Keratinocyte (primary cell): ENCODE measurements around the gene KCNQ1OT1. TPM values are rescaled to one million over a fixed set of nuclear protein-coding genes. Genes with fewer than 3 reads are reported as not detected.

Source experiments
- DNase-seq: peaks from one replicate; pipeline ENCODE4 v3.0.0-alpha.2; 2011; ENCODE audit warnings: low read depth, missing footprints, low spot score
- FAIRE-seq: peaks from 2 replicates; lab custom pipeline; 2011; peaks lifted over from hg19 to GRCh38; lab: Jason Lieb, UNC
- H2AFZ ChIP-seq: 2 replicates; pipeline ENCODE4 v1.6.0; 2012; ENCODE audit warnings: low read length, control low read depth, inconsistent platforms; ENCODE audit not compliant: control insufficient read depth
- H3K27ac ChIP-seq: 2 replicates; pipeline ENCODE4 v1.5.1; 2011; ENCODE audit warnings: low read length; ENCODE audit not compliant: control insufficient read depth, insufficient read depth
- H3K27me3 ChIP-seq: 3 replicates; pipeline ENCODE4 v1.6.0; 2011; ENCODE audit warnings: low read length; ENCODE audit not compliant: control insufficient read depth, insufficient read depth; ENCODE audit errors: extremely low read depth
- H3K36me3 ChIP-seq, 2 experiments: 2 replicates in 1 of 2; 3 replicates in 1 of 2; pipeline ENCODE4 v1.5.1; 2011; ENCODE audit warnings: low read length in 2 of 2, mild to moderate bottlenecking in 1 of 2; ENCODE audit not compliant: control insufficient read depth in 2 of 2, insufficient read depth in 2 of 2; ENCODE audit errors: extremely low read depth in 1 of 2
- H3K4me1 ChIP-seq: 3 replicates; pipeline ENCODE4 v1.5.1; 2011; ENCODE audit warnings: low read length; ENCODE audit not compliant: control insufficient read depth, insufficient read depth; ENCODE audit errors: extremely low read depth
- H3K4me2 ChIP-seq: 3 replicates; pipeline ENCODE4 v1.6.0; 2011; ENCODE audit warnings: low read depth, low read length; ENCODE audit not compliant: control insufficient read depth, insufficient read depth; ENCODE audit errors: extremely low read depth
- H3K4me3 ChIP-seq, 3 experiments: fragments of 200-600 bp in 1 of 3; sonication (generic) in 1 of 3; 2 replicates in 2 of 3; 3 replicates in 1 of 3; pipeline ENCODE4 v1.5.1; 2011 to 2016; ENCODE audit warnings: low read length in 3 of 3, mild to moderate bottlenecking in 3 of 3, control low read depth in 2 of 3, inconsistent platforms in 1 of 3, low read depth in 1 of 3, mixed read lengths in 1 of 3, mixed run types in 1 of 3, moderate library complexity in 1 of 3; ENCODE audit not compliant: control insufficient read depth in 2 of 3, insufficient read depth in 2 of 3; ENCODE audit errors: extremely low read depth in 1 of 3
- H3K79me2 ChIP-seq: 2 replicates; pipeline ENCODE4 v1.6.0; 2012; ENCODE audit warnings: low read length; ENCODE audit not compliant: control insufficient read depth, insufficient read depth
- H3K9ac ChIP-seq: 3 replicates; pipeline ENCODE4 v1.6.0; 2011; ENCODE audit warnings: low read length; ENCODE audit not compliant: control insufficient read depth, insufficient read depth; ENCODE audit errors: extremely low read depth
- H3K9me1 ChIP-seq: 3 replicates; pipeline ENCODE4 v1.6.0; 2011; ENCODE audit warnings: low read length; ENCODE audit not compliant: control insufficient read depth, insufficient read depth; ENCODE audit errors: extremely low read depth
- H3K9me3 ChIP-seq: 2 replicates; pipeline ENCODE4 v1.5.1; 2012; ENCODE audit warnings: low read depth, low read length; ENCODE audit not compliant: control insufficient read depth
- H4K20me1 ChIP-seq: 3 replicates; pipeline ENCODE4 v1.6.0; 2011; ENCODE audit warnings: low read length; ENCODE audit not compliant: control insufficient read depth, insufficient read depth; ENCODE audit errors: extremely low read depth
- CTCF ChIP-seq, 3 experiments: IDR thresholded peaks in 1 of 3; conservative IDR thresholded peaks in 1 of 3; optimal IDR thresholded peaks in 1 of 3; 2 replicates in 2 of 3; 3 replicates in 1 of 3; pipeline versions ENCODE3 to v1.5.1; 2011; ENCODE audit warnings: low read length in 3 of 3, mild to moderate bottlenecking in 3 of 3, moderate library complexity in 2 of 3, control low read depth in 1 of 3, inconsistent platforms in 1 of 3; ENCODE audit not compliant: insufficient read depth in 2 of 3; ENCODE audit errors: extremely low read depth in 1 of 3
- EZH2 ChIP-seq: IDR thresholded peaks from one replicate; pipeline ENCODE4 v1.6.1; 2012; ENCODE audit warnings: inconsistent platforms, mild to moderate bottlenecking, low read length, moderate library complexity
- dilution Hi-C: fragments of 300-500 bp; cut with MboI; formaldehyde crosslinking; loops from one replicate; pipeline ENCODE4 v1.7.0; 2020; ENCODE audit warnings: low sequenced_read_pairs; ENCODE audit not compliant: extremely low pct_ligation_motif_present
- polyA plus RNA-seq, 5 experiments: library from polyadenylated mRNA; depleted of rRNA in 3 of 5; stranded (reverse) in 3 of 5; stranded (forward) in 1 of 5; unstranded in 1 of 5; fragments of >200 nt; gene quantifications; 1 replicate in 1 of 5; 2 replicates in 3 of 5; 3 replicates in 1 of 5; pipeline versions ENCODE4 v1.2.1 to v1.2.3, GENCODE V29; 2011 to 2012; ENCODE audit warnings: missing spikeins in 2 of 5, low read depth in 1 of 5, low replicate concordance in 1 of 5

Gene KCNQ1OT1
- polyA plus RNA-seq, 1 donor (not counting 4 experiments of a cell fraction or from before 2014, with no cell fraction given) = 0.07 TPM

- H3K36me3 ChIP-seq = no peaks in the 10 kb centered on the region
- H3K9ac ChIP-seq = no peak overlapping the region
- H3K4me3 ChIP-seq = no peak overlapping the region
- H3K4me1 ChIP-seq = no peaks in the 10 kb centered on the region
- DNase-seq (no peak), FAIRE-seq (no peak)
- TF ChIP-seq EZH2 = no peak
- TF ChIP-seq CTCF (optimal IDR thresholded peaks at IDR 0.05 in 1 of 3, IDR thresholded peaks at IDR 0.05 in 1 of 3, conservative IDR thresholded peaks at IDR 0.05 in 1 of 3; ENCODE audit: extremely low read depth in 1 of 3, insufficient read depth in 2 of 3, low read length in 3 of 3) = no peak
- H4K20me1 ChIP-seq = no peaks in the 10 kb centered on the region
- no peaks in the 10 kb centered on the region for H3K27me3 ChIP-seq
- no peaks in the 10 kb centered on the region for H3K79me2 ChIP-seq
- no peak overlapping the region for H3K27ac ChIP-seq
- dilution Hi-C loops = no loop called here
- no peaks in the 10 kb centered on the region for H3K9me3 ChIP-seq
- H3K4me2 ChIP-seq = no peak overlapping the region
- no peaks in the 10 kb centered on the region for H3K9me1 ChIP-seq
- H2AFZ ChIP-seq = no peak overlapping the region
Observed at GRCh38 chr11:2579315-2580060, 120.3 kb downstream of the KCNQ1OT1 start.

- Histone ChIP-seq H3K4me3 (no peak overlapping the region), H3K9ac (no peak overlapping the region), H3K79me2 (no peaks in the 10 kb centered on the region), H3K27ac (no peak overlapping the region), H4K20me1 (no peaks in the 10 kb centered on the region), H3K36me3 (no peaks in the 10 kb centered on the region), H3K4me2 (no peak overlapping the region), H3K4me1 (no peaks in the 10 kb centered on the region), H3K27me3 (no peaks in the 10 kb centered on the region), H2AFZ (no peak overlapping the region), H3K9me3 (no peaks in the 10 kb centered on the region), H3K9me1 (no peaks in the 10 kb centered on the region)
- TF ChIP-seq CTCF (optimal IDR thresholded peaks at IDR 0.05 in 1 of 3, IDR thresholded peaks at IDR 0.05 in 1 of 3, conservative IDR thresholded peaks at IDR 0.05 in 1 of 3; ENCODE audit: extremely low read depth in 1 of 3, insufficient read depth in 2 of 3, low read length in 3 of 3) (no peak), EZH2 (no peak)
- DNase-seq (no peak), FAIRE-seq (no peak)
- dilution Hi-C loops = no loop called here
Observed at GRCh38 chr11:2578929-2579270, 120.9 kb downstream of the KCNQ1OT1 start.
